ENCODE measurements around the gene FMNL2. TPM values are rescaled to one million over a fixed set of nuclear protein-coding genes. Genes with fewer than 3 reads are reported as not detected.
"Not testable (repeated sequence)": the region's sequence is repeated elsewhere in the genome, so short reads cannot be mapped to it uniquely, and the experiment has no call there.

Gene FMNL2
- polyA plus RNA-seq, 4 donors, result 103 to 199 (median 111) TPM

- no peak for DNase-seq (ENCODE audit: low read depth in 4 of 4, low spot score in 3 of 4)
These were observed 35.8 kb downstream of the FMNL2 start for GRCh38 chr2:152370783-152371182.

- peak in 1 of 4 donors; percentile 19 for DNase-seq (ENCODE audit: low read depth in 4 of 4, low spot score in 3 of 4)
These were observed 37.5 kb downstream of the FMNL2 start for GRCh38 chr2:152372438-152372984.

DNA sequence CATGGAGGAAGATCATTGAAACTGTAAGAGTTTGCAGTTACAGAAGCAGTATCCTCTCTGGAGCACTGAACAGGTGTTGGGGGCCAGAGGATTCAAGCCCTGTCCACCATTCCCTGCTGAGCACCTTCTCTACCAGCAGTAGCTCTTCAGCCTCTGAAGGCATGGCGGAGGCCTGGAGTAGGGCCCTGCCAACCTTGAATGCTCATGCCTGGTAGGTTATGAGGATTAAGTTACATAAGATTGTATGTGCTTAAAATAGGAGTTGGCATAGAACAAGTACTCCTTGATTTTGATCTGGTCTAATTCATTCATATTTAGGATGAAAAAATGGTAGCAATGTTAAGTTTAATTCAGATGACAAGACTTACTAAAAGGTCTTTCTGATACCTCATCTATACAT, 40.2 kb downstream of the FMNL2 start:
- DNase-seq (ENCODE audit: low read depth in 4 of 4, low spot score in 3 of 4), result no peak

DNA sequence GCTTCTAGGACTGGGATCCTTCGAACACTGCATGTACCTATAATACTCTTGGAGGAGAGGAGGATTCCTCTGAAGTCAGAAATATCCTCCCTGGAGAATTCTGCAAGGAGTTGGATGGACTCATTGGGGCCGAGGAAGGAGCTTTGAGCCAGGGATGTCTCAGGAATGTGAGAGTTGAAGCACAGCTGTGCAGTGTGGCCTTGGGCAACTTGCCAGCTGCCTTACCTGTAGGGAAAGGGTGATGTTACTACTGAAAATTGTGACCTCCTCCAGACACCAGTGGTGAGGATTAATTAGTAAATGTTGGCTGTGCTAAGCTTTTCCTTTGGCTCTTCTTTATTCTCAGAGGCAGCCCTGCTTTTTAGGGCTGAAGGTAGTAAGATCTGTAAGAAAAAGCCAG, 41.4 kb downstream of the FMNL2 start:
- no peak for DNase-seq (ENCODE audit: low read depth in 4 of 4, low spot score in 3 of 4)

- DNase-seq (ENCODE audit: low read depth in 4 of 4, low spot score in 3 of 4), result no peak
These were observed 42.0 kb downstream of the FMNL2 start for GRCh38 chr2:152376968-152377367.

GRCh38 chr2:152379089-152379488, 44.1 kb downstream of the FMNL2 start:
- DNase-seq (ENCODE audit: low read depth in 4 of 4, low spot score in 3 of 4), result no peak

DNA sequence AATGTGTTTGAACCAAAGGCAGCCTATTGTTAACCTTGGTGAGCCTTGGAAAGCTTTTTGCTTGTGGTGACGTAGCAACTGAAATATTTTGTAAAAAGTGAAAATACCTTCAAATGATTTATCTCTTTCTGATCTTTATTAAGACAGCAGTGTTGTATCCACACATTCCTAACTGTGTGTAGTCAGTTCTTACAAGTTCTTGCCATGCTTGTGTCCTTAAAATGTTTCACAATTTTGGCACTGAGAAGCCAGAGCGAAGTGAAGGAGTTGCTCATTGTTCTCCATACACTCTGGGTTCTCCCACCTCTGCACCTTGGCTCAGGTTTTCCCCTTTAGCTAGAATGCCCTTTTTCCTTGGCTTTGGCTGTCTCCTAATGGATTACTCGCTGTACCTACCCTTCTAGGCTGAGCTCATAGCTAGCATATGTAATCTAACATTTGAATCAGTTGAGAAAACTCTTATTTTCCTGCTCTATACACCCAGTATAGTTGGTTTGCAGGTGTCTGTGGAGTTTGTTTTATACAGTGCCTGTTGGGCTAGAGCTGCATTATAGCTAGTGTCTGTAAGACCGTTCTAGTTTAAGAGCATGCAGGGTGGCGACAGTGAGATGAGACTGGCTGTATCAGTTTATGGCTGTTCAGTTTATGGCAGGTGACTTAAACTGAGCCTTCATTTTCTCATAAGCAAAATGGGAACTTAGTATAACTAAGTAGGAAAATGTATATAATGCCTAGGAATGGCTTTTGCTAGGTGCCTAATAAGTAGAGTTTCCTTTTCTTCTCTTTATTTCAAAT, 45.5 kb downstream of the FMNL2 start:
- no peak for DNase-seq (ENCODE audit: low read depth in 4 of 4, low spot score in 3 of 4)

DNA sequence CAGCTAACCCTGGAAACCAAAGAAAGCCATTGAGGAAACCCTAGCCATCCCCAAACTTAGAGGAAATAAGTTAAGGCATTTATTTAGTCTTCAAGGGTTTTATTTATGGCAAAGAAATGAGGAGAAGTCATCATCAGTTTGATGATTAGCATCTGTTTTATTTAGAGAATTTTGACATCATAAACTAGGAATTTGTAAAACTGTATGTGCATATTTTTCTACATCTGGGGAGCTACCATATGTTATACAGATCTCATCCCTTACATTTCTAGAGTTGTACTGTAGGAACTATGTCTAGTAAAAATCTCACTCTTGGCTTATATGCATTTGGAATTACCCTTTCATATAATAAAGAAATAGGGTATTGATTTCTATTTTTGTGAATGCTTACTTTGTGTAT, 48.7 kb downstream of the FMNL2 start:
- no peak for DNase-seq (ENCODE audit: low read depth in 4 of 4, low spot score in 3 of 4)

GRCh38 chr2:152384992-152385391, 50.0 kb downstream of the FMNL2 start:
- no peak for DNase-seq (ENCODE audit: low read depth in 4 of 4, low spot score in 3 of 4)

- DNase-seq (ENCODE audit: low read depth in 4 of 4, low spot score in 3 of 4), result no peak
These were observed 50.7 kb downstream of the FMNL2 start for GRCh38 chr2:152385650-152386049.

DNA sequence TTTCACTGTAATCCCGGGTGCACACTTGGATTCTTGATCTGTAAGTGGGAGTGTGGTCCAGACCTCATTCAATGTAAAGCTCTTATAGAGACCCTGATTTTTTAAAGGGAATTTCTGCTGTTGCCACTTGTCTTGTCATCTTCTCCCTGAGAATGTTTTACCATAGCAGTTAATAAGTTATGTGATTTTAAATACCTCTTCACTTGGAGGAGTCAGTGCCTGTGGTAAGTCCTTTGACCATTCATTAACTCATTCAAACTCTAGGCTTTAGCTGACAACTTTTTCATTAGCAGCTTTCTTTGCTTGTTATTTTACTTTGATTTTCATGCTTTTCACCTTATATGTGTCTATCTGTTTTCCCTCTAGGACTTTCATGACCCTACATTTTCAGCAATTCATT, 51.3 kb downstream of the FMNL2 start:
- no peak for DNase-seq (ENCODE audit: low read depth in 4 of 4, low spot score in 3 of 4)

GRCh38 chr2:152387041-152387440, 52.1 kb downstream of the FMNL2 start:
- DNase-seq (ENCODE audit: low read depth in 4 of 4, low spot score in 3 of 4), result no peak

GRCh38 chr2:152388269-152388668, 53.3 kb downstream of the FMNL2 start:
- DNase-seq (ENCODE audit: low read depth in 4 of 4, low spot score in 3 of 4), result not testable (repeated sequence)

DNA sequence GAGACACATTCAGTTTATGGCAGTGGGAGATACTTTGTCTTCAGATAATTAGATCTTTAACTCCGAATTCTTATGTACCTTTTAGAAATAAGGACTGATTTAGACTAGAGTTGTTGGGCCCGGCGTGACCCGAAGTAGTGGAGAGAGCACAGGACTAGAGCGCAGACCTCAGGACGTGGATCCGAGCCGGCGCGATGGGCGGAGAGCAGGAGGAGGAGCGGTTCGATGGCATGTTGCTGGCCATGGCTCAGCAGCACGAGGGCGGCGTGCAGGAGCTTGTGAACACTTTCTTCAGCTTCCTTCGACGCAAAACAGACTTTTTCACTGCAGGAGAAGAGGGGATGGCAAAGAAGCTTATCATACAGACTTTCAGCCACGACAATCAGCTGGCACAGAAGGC, 54.5 kb downstream of the FMNL2 start:
- DNase-seq (ENCODE audit: low read depth in 4 of 4, low spot score in 3 of 4), result no peak

DNA sequence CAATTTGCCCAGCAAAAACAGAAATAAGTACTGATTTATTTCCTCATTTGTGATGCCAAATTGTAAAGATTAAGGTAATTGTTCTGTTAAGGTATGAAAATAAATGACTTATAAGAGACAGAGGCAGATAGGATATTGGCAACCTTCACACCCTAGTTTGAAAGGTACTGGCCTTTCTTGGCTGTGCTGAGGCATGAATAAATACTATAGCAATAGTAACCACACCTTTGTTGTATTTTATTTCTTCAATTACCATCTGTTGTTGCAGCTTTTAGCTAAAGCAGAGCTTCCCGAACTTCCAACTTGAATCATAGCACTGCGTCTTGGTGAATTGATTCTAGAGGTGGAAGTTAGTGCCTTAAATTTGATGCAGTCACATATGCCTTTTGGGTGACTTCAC, 55.9 kb downstream of the FMNL2 start:
- DNase-seq (ENCODE audit: low read depth in 4 of 4, low spot score in 3 of 4), result no peak

- no peak for DNase-seq (ENCODE audit: low read depth in 4 of 4, low spot score in 3 of 4)
These were observed 56.3 kb downstream of the FMNL2 start for GRCh38 chr2:152391318-152391717.

DNA sequence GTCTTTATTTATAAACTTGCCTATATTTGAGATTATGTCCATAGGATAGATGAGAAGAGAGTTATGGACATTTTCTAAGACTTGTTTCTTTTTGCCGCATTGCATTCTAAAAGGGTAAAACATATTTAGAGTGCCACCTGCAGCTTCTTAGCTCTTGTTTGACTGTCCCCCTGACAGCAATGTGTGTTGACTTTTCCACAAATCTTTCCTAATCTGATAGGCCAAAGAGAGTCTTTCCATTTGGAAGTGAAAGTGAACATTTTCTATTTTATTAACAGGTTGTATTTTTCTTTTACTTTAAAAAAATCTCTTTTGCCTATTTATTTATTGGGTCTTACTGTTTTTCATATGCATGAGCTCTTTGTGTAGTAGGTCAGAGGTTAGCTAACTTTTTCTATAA, 58.4 kb downstream of the FMNL2 start:
- no peak for DNase-seq (ENCODE audit: low read depth in 4 of 4, low spot score in 3 of 4)

GRCh38 chr2:152394326-152394725, 59.4 kb downstream of the FMNL2 start:
- no peak for DNase-seq (ENCODE audit: low read depth in 4 of 4, low spot score in 3 of 4)

GRCh38 chr2:152395103-152395502, 60.1 kb downstream of the FMNL2 start:
- no peak for DNase-seq (ENCODE audit: low read depth in 4 of 4, low spot score in 3 of 4)

GRCh38 chr2:152395572-152395971, 60.6 kb downstream of the FMNL2 start:
- no peak for DNase-seq (ENCODE audit: low read depth in 4 of 4, low spot score in 3 of 4)

DNA sequence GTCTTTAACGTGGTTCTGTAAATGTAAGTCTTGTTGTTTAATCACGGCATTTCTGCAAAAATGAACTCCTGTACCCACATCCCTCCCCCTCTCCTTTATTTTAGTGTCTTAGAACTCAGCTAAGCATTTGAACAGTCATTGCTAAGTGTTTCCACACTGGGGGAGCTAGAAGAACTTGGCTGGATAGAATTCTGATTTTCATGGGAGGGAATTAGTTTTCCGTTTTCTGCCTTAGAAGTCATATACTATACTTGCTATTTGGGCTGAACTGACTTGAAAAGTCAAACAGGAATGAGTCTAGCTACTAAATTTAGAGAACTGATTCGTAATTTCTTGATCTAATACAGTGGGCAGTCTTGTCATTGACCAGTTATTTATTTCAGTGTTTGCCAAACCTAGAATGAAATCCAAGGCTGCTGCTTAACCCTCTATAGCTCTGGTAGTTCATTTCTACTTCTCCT, 61.1 kb downstream of the FMNL2 start:
- no peak for DNase-seq (ENCODE audit: low read depth in 4 of 4, low spot score in 3 of 4)

GRCh38 chr2:152396763-152397162, 61.8 kb downstream of the FMNL2 start:
- no peak for DNase-seq (ENCODE audit: low read depth in 4 of 4, low spot score in 3 of 4)

All from left renal pelvis (tissue), 4 donors.